CD4-positive, CD25-positive, alpha-beta regulatory T cell (primary cell): ENCODE measurements around the gene SAMHD1. TPM values are rescaled to one million over a fixed set of nuclear protein-coding genes. Genes with fewer than 3 reads are reported as not detected.
A peak's percentile ranks its signal among the peaks of the same experiment; 100 is the strongest.
"Not testable (repeated sequence)": the region's sequence is repeated elsewhere in the genome, so short reads cannot be mapped to it uniquely, and the experiment has no call there.

Source experiments
- ATAC-seq, 2 donors: fragments of 150-1000 bp; cut with Tn5 transposase; one replicate each; pipeline ENCODE4 v1.10.0; 2021; ENCODE audit warnings: low read depth in 2 of 2, moderate number of reproducible peaks in 2 of 2, moderate library complexity in 1 of 2
- DNase-seq, 3 donors: peaks; one replicate each; pipeline versions ENCODE4 v3.0.0 to v3.0.0-alpha.2; 2012 to 2022; ENCODE audit warnings: mixed read lengths in 1 of 3
- H3K27ac ChIP-seq: one replicate; pipeline ENCODE4 v1.7.0; 2013; ENCODE audit warnings: mild to moderate bottlenecking, low read length; ENCODE audit not compliant: insufficient read depth, poor library complexity, severe bottlenecking
- H3K27me3 ChIP-seq: one replicate; pipeline ENCODE4 v1.7.0; 2013; ENCODE audit warnings: low read length; ENCODE audit not compliant: control insufficient read depth, insufficient read depth
- H3K36me3 ChIP-seq: one replicate; pipeline ENCODE4 v1.7.0; 2013; ENCODE audit warnings: mild to moderate bottlenecking, low read length, moderate library complexity; ENCODE audit not compliant: control insufficient read depth, insufficient read depth
- H3K4me1 ChIP-seq: 2 replicates; pipeline ENCODE4 v1.7.0; 2013; ENCODE audit warnings: mild to moderate bottlenecking, low read length; ENCODE audit not compliant: insufficient read depth, control insufficient read depth, poor library complexity, severe bottlenecking
- H3K4me3 ChIP-seq: one replicate; pipeline ENCODE4 v1.7.0; 2013; ENCODE audit warnings: low read depth, mild to moderate bottlenecking, low read length, moderate library complexity
- H3K9me3 ChIP-seq, 2 experiments: 1 replicate in 1 of 2; 2 replicates in 1 of 2; pipeline ENCODE4 v1.7.0; 2013; ENCODE audit warnings: low read length in 2 of 2, mild to moderate bottlenecking in 1 of 2, moderate library complexity in 1 of 2; ENCODE audit not compliant: control insufficient read depth in 2 of 2
- H3K27ac Mint-ChIP-seq, 3 donors: one replicate each; pipeline ENCODE4 v1.8.0; 2020 to 2022; ENCODE audit warnings: mild to moderate bottlenecking in 3 of 3, mixed read lengths in 3 of 3, moderate library complexity in 2 of 3
- H3K27me3 Mint-ChIP-seq: one replicate; pipeline ENCODE4 v1.8.0; 2022; ENCODE audit warnings: mild to moderate bottlenecking, mixed read lengths
- H3K36me3 Mint-ChIP-seq: one replicate; pipeline ENCODE4 v1.8.0; 2020; ENCODE audit warnings: mixed read lengths
- H3K4me1 Mint-ChIP-seq, 4 donors: one replicate each; pipeline ENCODE4 v1.8.0; 2020 to 2022; ENCODE audit warnings: mixed read lengths in 4 of 4, mild to moderate bottlenecking in 1 of 4
- H3K4me3 Mint-ChIP-seq, 4 donors: one replicate each; pipeline ENCODE4 v1.8.0; 2020 to 2022; ENCODE audit warnings: mild to moderate bottlenecking in 4 of 4, mixed read lengths in 4 of 4, moderate library complexity in 3 of 4
- H3K9me3 Mint-ChIP-seq, 7 donors: one replicate each; pipeline ENCODE4 v1.8.0; 2020 to 2022; ENCODE audit warnings: mixed read lengths in 7 of 7, mild to moderate bottlenecking in 3 of 7, moderate library complexity in 2 of 7
- polyA plus RNA-seq, 4 donors: library from polyadenylated mRNA; unstranded; fragments of 300-500 nt; fragmentation: Illumina TruSeq; gene quantifications; one replicate each; pipeline ENCODE4 v1.2.3, GENCODE V29; 2021
- total RNA-seq: library from RNA; stranded (reverse); gene quantifications from one replicate; pipeline ENCODE4 v1.2.3, GENCODE V29; 2022

The SAMHD1 gene
- total and polyA plus RNA-seq, 5 donors from 2014 or later, result 327 to 723 (median 416) TPM

GRCh38 chr20:36848677-36849076, 102.8 kb downstream of the SAMHD1 start:
- no peak for ATAC-seq
- no peak overlapping the region for H3K4me3 ChIP-seq
- Mint-ChIP-seq H3K27me3 (no peaks in the 10 kb centered on the region), H3K27ac (no peak overlapping the region), H3K9me3 (peaks cover 0 to 3% (median 0%) of the 10 kb centered on the region in 7 donors), H3K4me3 (no peak overlapping the region), H3K36me3 (no peaks in the 10 kb centered on the region), H3K4me1 (peaks cover 0 to 6% (median under 1%) of the 10 kb centered on the region in 4 donors)
- H3K36me3 ChIP-seq, result no peaks in the 10 kb centered on the region
- no peaks in the 10 kb centered on the region for H3K9me3 ChIP-seq
- H3K27me3 ChIP-seq, result no peaks in the 10 kb centered on the region
- H3K4me1 ChIP-seq, result no peaks in the 10 kb centered on the region
- H3K27ac ChIP-seq, result no peak overlapping the region
- no peak for DNase-seq

- Histone ChIP-seq H3K27ac (no peak overlapping the region), H3K9me3 (no peaks in the 10 kb centered on the region), H3K4me1 (no peaks in the 10 kb centered on the region), H3K4me3 (no peak overlapping the region), H3K36me3 (no peaks in the 10 kb centered on the region), H3K27me3 (no peaks in the 10 kb centered on the region)
- ATAC-seq (no peak), DNase-seq (no peak)
- Mint-ChIP-seq H3K36me3 (no peaks in the 10 kb centered on the region), H3K27me3 (peaks cover 4% of the 10 kb centered on the region), H3K4me1 (peaks cover 5 to 11% (median 6%) of the 10 kb centered on the region in 4 donors), H3K4me3 (no peak overlapping the region), H3K9me3 (peaks cover 0 to 3% (median 0%) of the 10 kb centered on the region in 7 donors), H3K27ac (no peak overlapping the region)
Measured at GRCh38 chr20:36848078-36848660, 103.3 kb downstream of the SAMHD1 start.

- Mint-ChIP-seq H3K27me3 (peaks cover 6% of the 10 kb centered on the region), H3K9me3 (peaks cover 0 to 3% (median 0%) of the 10 kb centered on the region in 7 donors), H3K4me3 (no peak overlapping the region), H3K27ac (no peak overlapping the region), H3K36me3 (no peaks in the 10 kb centered on the region), H3K4me1 (peaks cover 6 to 12% (median 7%) of the 10 kb centered on the region in 4 donors)
- Histone ChIP-seq H3K36me3 (no peaks in the 10 kb centered on the region), H3K4me1 (no peaks in the 10 kb centered on the region), H3K27me3 (no peaks in the 10 kb centered on the region), H3K4me3 (no peak overlapping the region), H3K9me3 (no peaks in the 10 kb centered on the region), H3K27ac (no peak overlapping the region)
- ATAC-seq (no peak), DNase-seq (no peak)
Measured at GRCh38 chr20:36847710-36848040, 103.8 kb downstream of the SAMHD1 start.

GRCh38 chr20:36847009-36847709, 104.3 kb downstream of the SAMHD1 start:
- no peak overlapping the region for H3K27ac Mint-ChIP-seq
- Histone ChIP-seq H3K36me3 (no peaks in the 10 kb centered on the region), H3K4me3 (no peak overlapping the region), H3K27ac (no peak overlapping the region), H3K27me3 (no peaks in the 10 kb centered on the region), H3K4me1 (no peaks in the 10 kb centered on the region), H3K9me3 (no peaks in the 10 kb centered on the region)
- peaks cover 6 to 13% (median 10%) of the 10 kb centered on the region in 4 donors for H3K4me1 Mint-ChIP-seq
- DNase-seq, result no peak
- H3K9me3 Mint-ChIP-seq, result peaks cover 0 to 3% (median 0%) of the 10 kb centered on the region in 7 donors
- ATAC-seq, result no peak
- H3K4me3 Mint-ChIP-seq, result no peak overlapping the region
- H3K27me3 Mint-ChIP-seq, result peaks cover 6% of the 10 kb centered on the region
- H3K36me3 Mint-ChIP-seq, result no peaks in the 10 kb centered on the region

GRCh38 chr20:36845288-36845971, 106.1 kb downstream of the SAMHD1 start:
- Mint-ChIP-seq H3K9me3 (no peaks in the 10 kb centered on the region), H3K4me1 (peaks cover 6 to 22% (median 16%) of the 10 kb centered on the region in 4 donors), H3K27me3 (peaks cover 6% of the 10 kb centered on the region), H3K4me3 (no peak overlapping the region), H3K27ac (no peak overlapping the region), H3K36me3 (no peaks in the 10 kb centered on the region)
- Histone ChIP-seq H3K36me3 (no peaks in the 10 kb centered on the region), H3K27ac (no peak overlapping the region), H3K9me3 (no peaks in the 10 kb centered on the region), H3K4me3 (no peak overlapping the region), H3K27me3 (no peaks in the 10 kb centered on the region), H3K4me1 (no peaks in the 10 kb centered on the region)
- no peak for ATAC-seq
- DNase-seq, result no peak

- H3K36me3 Mint-ChIP-seq, H3K9me3 ChIP-seq, H3K27ac ChIP-seq, H3K4me3 ChIP-seq, H3K4me3 Mint-ChIP-seq, ATAC-seq, H3K27me3 Mint-ChIP-seq, H3K4me1 ChIP-seq, H3K36me3 ChIP-seq, H3K27me3 ChIP-seq, DNase-seq, H3K9me3 Mint-ChIP-seq: not testable (repeated sequence)
- H3K27ac Mint-ChIP-seq, result peak overlapping the region in 2 of 3 donors; percentile 39 to 89
- H3K4me1 Mint-ChIP-seq, result peaks cover 6 to 25% (median 15%) of the 10 kb centered on the region in 4 donors
Measured at GRCh38 chr20:36841030-36841429, 110.5 kb downstream of the SAMHD1 start.
